ENCODE measurements around the gene PGAP2. TPM values are rescaled to one million over a fixed set of nuclear protein-coding genes. Genes with fewer than 3 reads are reported as not detected.

The PGAP2 gene
- total RNA-seq, 6 donors from 2014 or later, result 19.5 to 106 (median 25.2) TPM

GRCh38 chr11:3834349-3834663 is 25.9 kb downstream of the PGAP2 start:
- Histone ChIP-seq H3K27me3 (no peaks in the 10 kb centered on the region), H3K4me3 (no peak overlapping the region), H3K4me1 (peaks cover 81 to 91% (median 86%) of the 10 kb centered on the region in 4 donors), H3K27ac (peak overlapping the region; percentile 74 to 99 (median 96)), H3K9me3 (no peaks in the 10 kb centered on the region), H3K36me3 (peaks cover 3 to 14% (median 9%) of the 10 kb centered on the region in 4 donors)
- 64 to 72% methylated on average over 4 of the region's 4 CpGs for WGBS, 2 donors
- TF ChIP-seq POLR2A (IDR thresholded peaks at IDR 0.05) (no peak), EP300 (IDR thresholded peaks at IDR 0.05) (no peak), POLR2AphosphoS5 (IDR thresholded peaks at IDR 0.05) (no peak)
- DNase-seq, result no peak
- no peak for ATAC-seq (ENCODE audit: low FRiP score in 2 of 2)

- DNase-seq, result peak in 1 of 2 donors; percentile 82
- Histone ChIP-seq H3K9me3 (no peaks in the 10 kb centered on the region), H3K4me1 (peaks cover 87 to 95% (median 90%) of the 10 kb centered on the region in 4 donors), H3K36me3 (peaks cover 0 to 9% (median 4%) of the 10 kb centered on the region in 4 donors), H3K27me3 (no peaks in the 10 kb centered on the region), H3K4me3 (no peak overlapping the region), H3K27ac (peak overlapping the region; percentile 74 to 99 (median 96))
- 37 to 59% methylated on average over 7 of the region's 7 CpGs for WGBS, 2 donors
- peak; percentile 45 to 59 for ATAC-seq (ENCODE audit: low FRiP score in 2 of 2)
- TF ChIP-seq CTCF (IDR thresholded peaks at IDR 0.05), result no peak
- peak; percentile 63 to 65 for TF ChIP-seq POLR2AphosphoS5 (IDR thresholded peaks at IDR 0.05)
- no peak for TF ChIP-seq POLR2A (IDR thresholded peaks at IDR 0.05)
- no peak for TF ChIP-seq EP300 (IDR thresholded peaks at IDR 0.05)
Measured at GRCh38 chr11:3834664-3835461, 26.5 kb downstream of the PGAP2 start.

- WGBS, 2 donors, result 57 to 65% methylated on average over 4 of the region's 4 CpGs
- H3K9me3 ChIP-seq, result no peaks in the 10 kb centered on the region
- DNase-seq (peak in 1 of 2 donors; percentile 54), ATAC-seq (ENCODE audit: low FRiP score in 2 of 2) (peak in 1 of 2 donors; percentile 40)
- peaks cover 85 to 90% (median 88%) of the 10 kb centered on the region in 4 donors for H3K4me1 ChIP-seq
- TF ChIP-seq POLR2AphosphoS5 (IDR thresholded peaks at IDR 0.05) (no peak), POLR2A (IDR thresholded peaks at IDR 0.05) (no peak), EP300 (IDR thresholded peaks at IDR 0.05) (no peak), CTCF (IDR thresholded peaks at IDR 0.05) (no peak)
- H3K27me3 ChIP-seq, result no peaks in the 10 kb centered on the region
- H3K36me3 ChIP-seq, result peaks cover 0 to 3% (median 0%) of the 10 kb centered on the region in 4 donors
- H3K27ac ChIP-seq, result peak overlapping the region; percentile 74 to 99 (median 96)
- no peak overlapping the region for H3K4me3 ChIP-seq
Measured at GRCh38 chr11:3835751-3836150, 27.4 kb downstream of the PGAP2 start.

- no peaks in the 10 kb centered on the region for H3K27me3 ChIP-seq
- 32 to 38% methylated on average over 4 to 5 of the region's 5 CpGs for WGBS, 2 donors
- no peaks in the 10 kb centered on the region for H3K9me3 ChIP-seq
- peak overlapping the region in 2 of 4 donors; percentile 8 to 85 for H3K4me3 ChIP-seq
- no peaks in the 10 kb centered on the region for H3K36me3 ChIP-seq
- TF ChIP-seq CTCF (IDR thresholded peaks at IDR 0.05) (no peak), POLR2AphosphoS5 (IDR thresholded peaks at IDR 0.05) (no peak), POLR2A (IDR thresholded peaks at IDR 0.05) (no peak), EP300 (IDR thresholded peaks at IDR 0.05) (no peak)
- H3K27ac ChIP-seq, result peak overlapping the region; percentile 96 to 100 (median 98)
- DNase-seq, result peak in 1 of 2 donors; percentile 75
- ATAC-seq (ENCODE audit: low FRiP score in 2 of 2), result no peak
- H3K4me1 ChIP-seq, result peaks cover 76 to 81% (median 78%) of the 10 kb centered on the region in 4 donors
Measured at GRCh38 chr11:3836903-3837302, 28.5 kb downstream of the PGAP2 start.

- TF ChIP-seq EP300 (IDR thresholded peaks at IDR 0.05) (no peak), POLR2AphosphoS5 (IDR thresholded peaks at IDR 0.05) (peak; percentile 37 to 45), POLR2A (IDR thresholded peaks at IDR 0.05) (peak in 1 of 4 donors; percentile 38), CTCF (IDR thresholded peaks at IDR 0.05) (no peak)
- no peaks in the 10 kb centered on the region for H3K27me3 ChIP-seq
- peaks cover 68 to 73% (median 70%) of the 10 kb centered on the region in 4 donors for H3K4me1 ChIP-seq
- H3K36me3 ChIP-seq, result no peaks in the 10 kb centered on the region
- H3K27ac ChIP-seq, result peak overlapping the region; percentile 96 to 100 (median 98)
- WGBS, 2 donors, result 25 to 67% methylated on average over 1 of the region's 1 CpG
- DNase-seq, result peak in 1 of 2 donors; percentile 81
- H3K4me3 ChIP-seq, result peak overlapping the region in 1 of 4 donors; percentile 85
- ATAC-seq (ENCODE audit: low FRiP score in 2 of 2), result peak; percentile 31 to 41
- no peaks in the 10 kb centered on the region for H3K9me3 ChIP-seq
Measured at GRCh38 chr11:3837793-3838192, 29.4 kb downstream of the PGAP2 start.

Measured in upper lobe of left lung (tissue), 6 donors.